HAP-1 (cell line): Measurements from ENCODE around the gene KRTAP3-3.

Source experiments
- DNase-seq, 2 experiments: peaks; one replicate each; pipeline ENCODE4 v3.0.0-alpha.2; 2016 to 2020; ENCODE audit warnings: low spot score in 2 of 2
- H3K27me3 ChIP-seq: fragments of 250-450 bp; sonication (Bioruptor Pico); 2 replicates; pipeline ENCODE4 v1.5.1; 2020; ENCODE audit warnings: low read depth, mild to moderate bottlenecking, moderate library complexity
- H3K36me3 ChIP-seq: fragments of 250-450 bp; sonication (Bioruptor Pico); replicated peaks from 2 replicates; pipeline ENCODE4 v1.5.1; 2020; ENCODE audit warnings: mild to moderate bottlenecking
- H3K4me1 ChIP-seq: fragments of 250-450 bp; sonication (Bioruptor Pico); 2 replicates; pipeline ENCODE4 v1.5.1; 2020; ENCODE audit warnings: mild to moderate bottlenecking
- H3K4me3 ChIP-seq: fragments of 250-450 bp; sonication (Bioruptor Pico); 2 replicates; pipeline ENCODE4 v1.5.1; 2020; ENCODE audit warnings: mild to moderate bottlenecking, moderate library complexity
- H3K9me3 ChIP-seq: fragments of 250-450 bp; sonication (Bioruptor Pico); 2 replicates; pipeline ENCODE4 v1.5.1; 2020; ENCODE audit warnings: mild to moderate bottlenecking, moderate library complexity
- in situ Hi-C: fragments of 300-500 bp; cut with MboI; formaldehyde crosslinking; loops from 3 replicates; pipeline ENCODE4 v1.14.3; 2020; ENCODE audit warnings: low sequenced_read_pairs, inconsistent platforms, mixed read lengths

The KRTAP3-3 gene

GRCh38 chr17:40996829-40997228, 2.9 kb upstream of the KRTAP3-3 start:
- no peak for DNase-seq

GRCh38 chr17:40995116-40995515, 1.2 kb upstream of the KRTAP3-3 start:
- no peak overlapping the region for H3K4me3 ChIP-seq
- no peaks in the 10 kb centered on the region for H3K4me1 ChIP-seq
- H3K27me3 ChIP-seq, result peaks cover 27% of the 10 kb centered on the region
- DNase-seq, result no peak
- H3K9me3 ChIP-seq, result no peaks in the 10 kb centered on the region; the same call in 1 of the 2 replicates
- in situ Hi-C loops, result no loop called here
- H3K36me3 ChIP-seq, result no peaks in the 10 kb centered on the region

More at GRCh38 chr17:40996829-40997228, 2.9 kb upstream of the KRTAP3-3 start:
- H3K36me3 ChIP-seq, result no peaks in the 10 kb centered on the region
- peaks cover 34% of the 10 kb centered on the region for H3K27me3 ChIP-seq
- H3K4me1 ChIP-seq, result no peaks in the 10 kb centered on the region
- H3K9me3 ChIP-seq, result no peaks in the 10 kb centered on the region
- no peak overlapping the region for H3K4me3 ChIP-seq
- in situ Hi-C loops, result no loop called here

- no peaks in the 10 kb centered on the region; the same call in 1 of the 2 replicates for H3K9me3 ChIP-seq
- H3K36me3 ChIP-seq, result no peaks in the 10 kb centered on the region
- no peaks in the 10 kb centered on the region for H3K4me1 ChIP-seq
- H3K4me3 ChIP-seq, result no peak overlapping the region
- in situ Hi-C loops, result no loop called here
- no peak for DNase-seq
- H3K27me3 ChIP-seq, result peaks cover 19% of the 10 kb centered on the region
Measured at GRCh38 chr17:40993084-40993483, 880 bp downstream of the KRTAP3-3 start.

GRCh38 chr17:40992666-40993065, 1.3 kb downstream of the KRTAP3-3 start:
- in situ Hi-C loops, result no loop called here
- H3K4me1 ChIP-seq, result no peaks in the 10 kb centered on the region
- no peaks in the 10 kb centered on the region for H3K36me3 ChIP-seq
- DNase-seq, result no peak
- H3K27me3 ChIP-seq, result peaks cover 15% of the 10 kb centered on the region
- H3K9me3 ChIP-seq, result no peaks in the 10 kb centered on the region; the same call in 1 of the 2 replicates
- H3K4me3 ChIP-seq, result no peak overlapping the region

GRCh38 chr17:40986920-40987319, 7.0 kb downstream of the KRTAP3-3 start:
- peaks cover 19% of the 10 kb centered on the region for H3K27me3 ChIP-seq
- in situ Hi-C loops, result no loop called here
- no peak overlapping the region for H3K4me3 ChIP-seq
- no peaks in the 10 kb centered on the region; the same call in 1 of the 2 replicates for H3K9me3 ChIP-seq
- H3K36me3 ChIP-seq, result no peaks in the 10 kb centered on the region
- no peaks in the 10 kb centered on the region; the same call in 1 of the 2 replicates for H3K4me1 ChIP-seq
- no peak for DNase-seq

GRCh38 chr17:40984226-40984625, 9.7 kb downstream of the KRTAP3-3 start, which contains the start of gene KRT40:
Gene KRT40, minus strand, starts transcription at chr17:40984326. Its CDS starts 53 bp downstream, at chr17:40984273.
- no peaks in the 10 kb centered on the region; the same call in 1 of the 2 replicates for H3K4me1 ChIP-seq
- no peaks in the 10 kb centered on the region for H3K36me3 ChIP-seq
- H3K9me3 ChIP-seq, result no peaks in the 10 kb centered on the region
- no peak within 1 kb of the TSS for H3K4me3 ChIP-seq
- DNase-seq, result no peak
- in situ Hi-C loops, result no loop called here
- peaks cover 17% of the 10 kb centered on the region for H3K27me3 ChIP-seq

- in situ Hi-C loops, result no loop called here
- Histone ChIP-seq H3K27me3 (peaks cover 16% of the 10 kb centered on the region), H3K4me3 (no peak overlapping the region), H3K4me1 (no peaks in the 10 kb centered on the region), H3K9me3 (no peaks in the 10 kb centered on the region), H3K36me3 (no peaks in the 10 kb centered on the region)
- DNase-seq, result no peak
Measured at GRCh38 chr17:40981115-40981514, 12.8 kb downstream of the KRTAP3-3 start.

GRCh38 chr17:40980596-40980995, 13.4 kb downstream of the KRTAP3-3 start:
- in situ Hi-C loops, result no loop called here
- peaks cover 17% of the 10 kb centered on the region for H3K27me3 ChIP-seq
- no peaks in the 10 kb centered on the region for H3K4me1 ChIP-seq
- H3K9me3 ChIP-seq, result no peaks in the 10 kb centered on the region
- no peak for DNase-seq
- H3K4me3 ChIP-seq, result no peak overlapping the region
- H3K36me3 ChIP-seq, result no peaks in the 10 kb centered on the region

GRCh38 chr17:40980117-40980516, 13.8 kb downstream of the KRTAP3-3 start:
- Histone ChIP-seq H3K4me1 (no peaks in the 10 kb centered on the region), H3K27me3 (peaks cover 21% of the 10 kb centered on the region), H3K4me3 (no peak overlapping the region), H3K9me3 (no peaks in the 10 kb centered on the region), H3K36me3 (no peaks in the 10 kb centered on the region)
- in situ Hi-C loops, result no loop called here
- no peak for DNase-seq

- Histone ChIP-seq H3K36me3 (no peaks in the 10 kb centered on the region), H3K4me3 (no peak overlapping the region), H3K4me1 (no peaks in the 10 kb centered on the region), H3K9me3 (no peaks in the 10 kb centered on the region), H3K27me3 (peaks cover 11% of the 10 kb centered on the region)
- DNase-seq, result no peak
- in situ Hi-C loops, result no loop called here
Measured at GRCh38 chr17:40978575-40979151, 15.3 kb downstream of the KRTAP3-3 start.

GRCh38 chr17:40975516-40975915, 18.4 kb downstream of the KRTAP3-3 start:
- Histone ChIP-seq H3K4me1 (no peaks in the 10 kb centered on the region), H3K36me3 (no peaks in the 10 kb centered on the region), H3K4me3 (no peak overlapping the region), H3K9me3 (no peaks in the 10 kb centered on the region), H3K27me3 (peaks cover 11% of the 10 kb centered on the region)
- in situ Hi-C loops, result no loop called here
- DNase-seq, result no peak

- H3K4me1 ChIP-seq, result no peaks in the 10 kb centered on the region
- no peaks in the 10 kb centered on the region for H3K9me3 ChIP-seq
- no peak overlapping the region for H3K4me3 ChIP-seq
- no peak for DNase-seq
- in situ Hi-C loops, result no loop called here
- H3K36me3 ChIP-seq, result no peaks in the 10 kb centered on the region
- H3K27me3 ChIP-seq, result peaks cover 11% of the 10 kb centered on the region
Measured at GRCh38 chr17:40974366-40974765, 19.6 kb downstream of the KRTAP3-3 start.

- no peaks in the 10 kb centered on the region for H3K9me3 ChIP-seq
- H3K27me3 ChIP-seq, result peaks cover 9% of the 10 kb centered on the region
- in situ Hi-C loops, result no loop called here
- H3K36me3 ChIP-seq, result no peaks in the 10 kb centered on the region
- no peak for DNase-seq
- H3K4me3 ChIP-seq, result no peak overlapping the region
- no peaks in the 10 kb centered on the region for H3K4me1 ChIP-seq
Measured at GRCh38 chr17:40967582-40967981, 26.4 kb downstream of the KRTAP3-3 start.

GRCh38 chr17:40966848-40967247, 27.1 kb downstream of the KRTAP3-3 start, which contains the start of gene KRT39:
Gene KRT39, minus strand, starts transcription at chr17:40966948. Its CDS starts 92 bp downstream, at chr17:40966856.
- H3K27me3 ChIP-seq, result peaks cover 9% of the 10 kb centered on the region
- no peak for DNase-seq
- H3K9me3 ChIP-seq, result no peaks in the 10 kb centered on the region
- in situ Hi-C loops, result no loop called here
- H3K4me3 ChIP-seq, result no peak within 1 kb of the TSS
- H3K36me3 ChIP-seq, result no peaks in the 10 kb centered on the region
- H3K4me1 ChIP-seq, result no peaks in the 10 kb centered on the region
